Panc1 (cell line): ENCODE data around the gene KLHL41. TPM values are rescaled to one million over a fixed set of nuclear protein-coding genes. Genes with fewer than 3 reads are reported as not detected.

Source experiments
- ATAC-seq: fragments of 200-7000 bp; cut with Tn5 transposase; 2 replicates; pipeline ENCODE4 v1.9.1; 2020; ENCODE audit warnings: mild to moderate bottlenecking, moderate library complexity
- BruUV-seq: library from RNA; stranded (reverse); fragments of 400-500 nt; replicated peaks from 2 replicates; lab custom pipeline; 2021; lab: Mats Ljungman, UMichigan
- CTCF ChIA-PET: fragments of 300-600 bp; sonication (Branson Sonifier 250); formaldehyde crosslinking; loops from one replicate; lab custom pipeline; 2022; ENCODE audit warnings: antibody characterized with exemption; lab: Charles Lee
- POLR2A ChIA-PET: fragments of 300-600 bp; sonication (Branson Sonifier 250); formaldehyde crosslinking; loops from one replicate; lab custom pipeline; 2022; ENCODE audit warnings: antibody characterized with exemption; lab: Charles Lee
- DNase-seq: peaks from one replicate; pipeline ENCODE4 v3.0.0-alpha.2; 2010; ENCODE audit warnings: low read depth, low spot score
- H3K27ac ChIP-seq: 2 replicates; pipeline ENCODE4 v1.5.1; 2011; ENCODE audit warnings: mild to moderate bottlenecking, low read length, inconsistent platforms
- H3K27me3 ChIP-seq: fragments of 200-500 bp; sonication (Bioruptor generic); 2 replicates; pipeline ENCODE4 v1.6.0; 2014; ENCODE audit warnings: low read length, inconsistent platforms; ENCODE audit not compliant: control insufficient read depth, insufficient read depth
- H3K36me3 ChIP-seq: fragments of 200-500 bp; sonication (Bioruptor generic); 2 replicates; pipeline ENCODE4 v1.5.1; 2014; ENCODE audit warnings: inconsistent platforms, mild to moderate bottlenecking, low read length, moderate library complexity; ENCODE audit not compliant: control insufficient read depth, insufficient read depth
- H3K4me1 ChIP-seq: 2 replicates; pipeline ENCODE4 v1.5.1; 2011; ENCODE audit warnings: inconsistent platforms, mild to moderate bottlenecking, low read length, moderate library complexity; ENCODE audit not compliant: control insufficient read depth, insufficient read depth
- H3K4me3 ChIP-seq, 2 experiments: 2 replicates each; pipeline ENCODE4 v1.5.1; 2011 to 2012; ENCODE audit warnings: low read depth in 2 of 2, low read length in 2 of 2, mild to moderate bottlenecking in 2 of 2, inconsistent platforms in 1 of 2, moderate library complexity in 1 of 2
- H3K9me3 ChIP-seq: fragments of 200-500 bp; sonication (Bioruptor generic); 2 replicates; pipeline ENCODE4 v1.5.1; 2014; ENCODE audit warnings: low read depth, mild to moderate bottlenecking, inconsistent platforms, low read length, moderate library complexity; ENCODE audit not compliant: control insufficient read depth, insufficient read depth
- CTCF ChIP-seq: fragments of 450-650 bp; IDR thresholded peaks from 2 replicates; pipeline ENCODE4 v1.5.1; 2017; ENCODE audit warnings: mild to moderate bottlenecking
- POLR2AphosphoS5 ChIP-seq: IDR thresholded peaks from 2 replicates; pipeline ENCODE4 v1.6.1; 2012; ENCODE audit warnings: mild to moderate bottlenecking, low read depth, low read length, moderate library complexity
- REST ChIP-seq, 2 experiments: IDR thresholded peaks; 2 replicates each; pipeline ENCODE4 v1.6.1; 2011 to 2012; ENCODE audit warnings: low read depth in 2 of 2, control low read depth in 1 of 2, low read length in 1 of 2, mild to moderate bottlenecking in 1 of 2, moderate library complexity in 1 of 2; ENCODE audit not compliant: insufficient read depth in 1 of 2
- SIN3A ChIP-seq: IDR thresholded peaks from 2 replicates; pipeline ENCODE4 v1.6.1; 2012; ENCODE audit warnings: low read depth, mild to moderate bottlenecking, low read length, moderate library complexity, borderline replicate concordance; ENCODE audit not compliant: insufficient read depth
- TCF7L2 ChIP-seq: IDR thresholded peaks from 2 replicates; pipeline ENCODE4 v1.6.1; 2011; ENCODE audit warnings: mild to moderate bottlenecking, low read depth, low read length, inconsistent platforms
- in situ Hi-C: cut with HindIII; loops from 2 replicates; pipeline ENCODE4 v1.10.0; 2016; ENCODE audit warnings: low sequenced_read_pairs, low pct_unique_long_range_greater_than_20kb
- intact Hi-C: fragments of 100-400 bp; cut with micrococcal nuclease; formaldehyde crosslinking; loops from one replicate; pipeline ENCODE4 v1.10.0; 2022; ENCODE audit not compliant: unreplicated experiment
- total RNA-seq: library from RNA; stranded (reverse); gene quantifications from one replicate; pipeline ENCODE4 v1.2.1, GENCODE V29; 2021; ENCODE audit not compliant: unreplicated experiment

Gene KLHL41
- total RNA-seq, 1 experiment from 2014 or later = 0.72 TPM

GRCh38 chr2:169478339-169478738 is 31.2 kb upstream of the KLHL41 start:
- ATAC-seq (no peak), DNase-seq (no peak)
- Histone ChIP-seq H3K27ac (no peak overlapping the region), H3K4me1 (no peaks in the 10 kb centered on the region), H3K27me3 (no peaks in the 10 kb centered on the region), H3K9me3 (no peaks in the 10 kb centered on the region), H3K4me3 (no peak overlapping the region), H3K36me3 (0 out of 2 replicates have a peak, but pooled peaks cover 2% of the 10 kb centered on the region)
- BruUV-seq = no TSS peak
- TF ChIP-seq CTCF (no peak), SIN3A (no peak), POLR2AphosphoS5 (no peak), TCF7L2 (no peak), REST (IDR thresholded peaks at IDR 0.05; ENCODE audit: insufficient read depth in 1 of 2, low read depth in 2 of 2, low read length in 1 of 2) (no peak)
- intact Hi-C loops = no loop called here
- CTCF ChIA-PET = interaction anchor here (0.5 kb wide), 1 partner anchor 26 kb away, joined by 5 read pairs; no protein-coding TSS in a partner anchor
- in situ Hi-C loops = no loop called here
- POLR2A ChIA-PET = no interaction called here

- peak overlapping the region; percentile 80 for H3K27ac ChIP-seq
- no TSS peak for BruUV-seq
- 0 out of 2 replicates have a peak, but pooled peaks cover 2% of the 10 kb centered on the region for H3K36me3 ChIP-seq
- peak overlapping the region; percentile 82 to 85 for H3K4me3 ChIP-seq
- TF ChIP-seq TCF7L2 (no peak), CTCF (no peak), REST (IDR thresholded peaks at IDR 0.05; ENCODE audit: insufficient read depth in 1 of 2, low read depth in 2 of 2, low read length in 1 of 2) (no peak), SIN3A (no peak), POLR2AphosphoS5 (no peak)
- ChIA-PET POLR2A (no interaction called here), CTCF (interaction anchor here (0.6 to 1.2 kb wide), 2 partner anchors 311 to 1352 kb away, joined by 3 to 5 read pairs; no protein-coding TSS in a partner anchor)
- DNase-seq = no peak
- no peaks in the 10 kb centered on the region for H3K4me1 ChIP-seq
- in situ Hi-C loops (no loop called here), intact Hi-C loops (no loop called here)
- ATAC-seq = peak; percentile 2; the same call in 1 of the 2 replicates
- H3K9me3 ChIP-seq = no peaks in the 10 kb centered on the region
- no peaks in the 10 kb centered on the region for H3K27me3 ChIP-seq
These were observed 30.7 kb upstream of the KLHL41 start for GRCh38 chr2:169478745-169479256.
